ENCODE measurements around the gene YARS1. TPM values are rescaled to one million over a fixed set of nuclear protein-coding genes. Genes with fewer than 3 reads are reported as not detected.

The YARS1 gene
- total RNA-seq, 2 experiments from 2014 or later: 241 to 243 TPM

DNA sequence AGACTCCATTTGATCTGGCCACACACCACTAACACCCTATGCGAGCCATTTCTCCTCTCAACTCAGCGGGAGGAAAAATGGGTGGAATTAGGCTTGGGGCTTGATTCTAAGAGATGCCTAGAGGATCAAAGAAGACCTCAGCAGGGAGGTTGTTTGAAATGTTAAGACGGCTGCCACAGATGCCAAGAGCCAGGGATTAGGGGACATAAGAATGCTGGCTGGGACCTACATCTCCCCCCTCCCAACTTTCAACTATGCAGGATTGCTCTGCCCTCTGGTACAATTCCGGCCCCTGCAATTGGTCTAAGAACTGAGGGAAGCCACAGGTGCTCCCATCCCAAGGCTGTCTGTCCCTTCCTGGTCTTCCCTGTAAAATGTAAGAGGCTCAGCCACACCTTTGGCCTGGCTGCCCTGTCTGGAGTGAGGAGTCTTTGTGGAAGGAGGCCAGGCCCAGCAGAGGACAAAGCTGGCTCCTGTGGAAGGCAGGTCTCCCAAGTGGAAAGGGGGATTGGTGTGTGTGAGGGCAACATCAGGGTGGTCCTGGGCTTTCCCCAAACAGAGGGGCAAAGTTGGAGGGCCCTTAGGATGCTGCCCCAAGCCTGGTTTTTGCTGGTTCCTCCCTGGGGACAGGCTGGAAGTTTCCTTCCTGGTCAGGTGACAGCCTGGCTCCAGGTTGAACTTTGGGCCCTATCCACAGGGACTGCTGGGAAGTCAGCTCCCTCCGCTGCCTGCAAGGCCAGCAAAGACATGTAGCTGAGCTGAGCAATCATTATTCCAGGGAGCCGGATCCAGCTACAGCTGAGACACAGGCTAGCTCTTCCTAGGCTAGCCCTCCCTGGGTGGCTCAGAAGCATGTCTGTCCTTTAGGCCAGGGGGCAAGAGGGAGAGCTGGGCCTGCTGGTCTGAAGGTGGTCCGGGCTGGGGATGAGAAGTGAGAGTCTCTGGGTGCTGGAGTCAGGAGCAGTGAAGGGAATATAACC is 80.1 kb downstream of the YARS1 start:
- ChIA-PET CTCF (interaction anchor here (0.6 to 1.7 kb wide), 2 partner anchors 20 to 25 kb away, joined by 5 to 6 read pairs; no protein-coding TSS in a partner anchor), POLR2A (no interaction called here)

DNA sequence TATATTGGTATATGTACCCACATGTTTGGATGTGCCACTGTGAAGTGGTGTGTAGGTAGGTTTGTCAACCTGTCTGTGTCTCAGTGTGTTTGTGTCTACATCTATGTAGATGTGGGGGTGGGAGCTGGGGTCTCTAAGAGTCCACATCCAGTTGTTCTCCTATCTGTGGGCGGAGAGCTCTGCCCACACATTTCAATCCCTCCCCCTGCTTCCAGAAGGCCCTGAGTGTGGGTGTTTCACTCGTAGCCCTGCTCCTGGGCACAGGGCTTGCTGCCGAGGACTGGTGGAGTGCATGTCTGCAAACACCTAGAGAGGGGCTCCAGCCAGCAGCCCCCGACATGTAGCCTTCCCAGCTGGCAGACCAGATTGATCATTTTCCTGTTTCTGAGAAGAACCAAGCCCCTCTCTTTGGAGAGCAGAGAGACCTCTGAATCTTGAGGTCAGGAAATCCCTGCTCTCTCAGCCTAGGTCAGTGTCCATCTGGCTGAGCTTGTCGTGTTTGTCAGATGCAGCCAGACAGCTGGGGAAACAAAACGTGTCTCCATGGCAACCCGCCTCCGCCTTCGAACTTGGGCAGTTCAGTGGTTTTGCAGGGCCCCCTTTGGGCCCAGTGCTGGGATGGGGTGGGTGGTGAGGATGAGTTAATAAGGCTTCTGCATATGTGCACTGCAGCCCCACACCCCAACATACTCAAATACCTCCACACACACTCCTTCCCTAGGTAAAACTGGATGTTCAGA is 83.4 kb downstream of the YARS1 start:
- POLR2A ChIA-PET: no interaction called here
- CTCF ChIA-PET: no interaction called here

DNA sequence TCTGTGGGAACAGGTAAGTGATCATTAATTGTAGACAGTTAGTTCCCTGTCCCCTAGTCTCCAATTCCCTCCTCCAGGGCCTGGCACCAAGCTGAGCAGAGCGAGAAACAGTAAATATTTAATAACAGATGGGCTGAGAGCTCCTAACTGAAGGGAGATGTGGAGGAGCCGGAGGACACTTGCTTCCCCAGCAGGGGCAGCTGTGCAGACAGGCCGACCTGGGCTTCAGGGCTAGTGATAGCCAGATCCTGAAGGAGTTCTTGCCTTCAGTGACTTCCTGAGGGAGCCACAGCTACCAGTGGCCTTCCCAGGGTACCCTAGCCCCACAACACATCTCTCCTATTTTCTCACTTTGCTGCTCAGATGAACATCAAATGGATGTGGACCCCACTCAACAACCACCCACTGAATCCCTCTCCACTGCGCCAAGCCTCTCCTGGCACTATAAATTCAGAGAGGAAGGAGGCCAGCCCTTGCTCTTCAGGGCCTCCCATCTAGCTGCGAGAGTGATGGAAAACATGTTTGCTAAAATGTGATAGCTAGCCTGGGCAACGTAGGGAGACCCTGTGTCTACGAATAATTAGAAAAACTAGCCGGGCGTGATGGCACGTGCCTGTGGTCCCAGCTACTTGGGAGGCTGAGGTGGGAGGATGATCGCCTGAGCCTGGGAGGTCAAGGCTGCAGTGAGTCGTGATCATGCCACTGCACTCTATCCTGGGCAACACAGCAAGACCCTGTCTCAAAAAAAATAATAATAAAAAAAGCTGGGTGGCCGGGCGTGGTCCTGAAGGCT is 87.7 kb downstream of the YARS1 start:
- POLR2A ChIA-PET: no interaction called here

DNA sequence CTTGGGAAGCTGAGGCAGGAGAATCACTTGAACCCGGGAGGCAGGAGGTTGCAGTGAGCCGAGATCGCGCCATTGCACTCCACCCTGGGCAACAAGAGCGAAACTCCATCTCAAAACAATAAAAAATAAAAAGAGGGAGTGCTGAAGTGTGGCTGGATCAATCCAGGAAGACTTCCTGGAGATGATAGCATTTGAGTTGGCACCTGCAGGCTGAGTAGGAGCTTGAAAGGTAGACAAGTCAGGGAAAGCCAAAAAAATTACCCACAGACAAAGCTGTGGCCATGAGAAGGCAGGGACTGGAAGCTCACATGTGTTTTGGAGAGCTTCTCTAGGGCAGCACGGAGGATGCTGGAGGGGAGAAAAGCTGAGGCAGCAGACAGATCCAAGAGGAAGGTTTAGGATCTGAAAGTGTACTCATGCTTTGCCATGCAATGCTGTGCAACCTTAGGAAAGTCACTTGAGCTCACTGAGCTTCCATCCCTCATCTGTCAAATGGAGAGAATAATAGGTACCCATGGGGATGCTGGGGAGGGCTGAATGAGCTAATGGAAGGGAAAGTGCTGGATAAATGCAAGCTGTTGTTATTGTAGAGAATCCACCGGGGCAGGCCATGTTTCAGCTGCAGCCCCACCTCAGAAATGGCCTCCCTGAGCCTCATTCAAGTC is 88.6 kb downstream of the YARS1 start:
- POLR2A ChIA-PET: no interaction called here
- CTCF ChIA-PET: interaction anchor here (1.4 to 1.6 kb wide), 2 partner anchors 16 to 45 kb away, joined by 4 to 8 read pairs; no protein-coding TSS in a partner anchor

More for the DNA sequence above, 87.7 kb downstream of the YARS1 start:
- CTCF ChIA-PET: interaction anchor here (1.4 to 1.6 kb wide), 2 partner anchors 17 to 44 kb away, joined by 4 to 8 read pairs; no protein-coding TSS in a partner anchor

DNA sequence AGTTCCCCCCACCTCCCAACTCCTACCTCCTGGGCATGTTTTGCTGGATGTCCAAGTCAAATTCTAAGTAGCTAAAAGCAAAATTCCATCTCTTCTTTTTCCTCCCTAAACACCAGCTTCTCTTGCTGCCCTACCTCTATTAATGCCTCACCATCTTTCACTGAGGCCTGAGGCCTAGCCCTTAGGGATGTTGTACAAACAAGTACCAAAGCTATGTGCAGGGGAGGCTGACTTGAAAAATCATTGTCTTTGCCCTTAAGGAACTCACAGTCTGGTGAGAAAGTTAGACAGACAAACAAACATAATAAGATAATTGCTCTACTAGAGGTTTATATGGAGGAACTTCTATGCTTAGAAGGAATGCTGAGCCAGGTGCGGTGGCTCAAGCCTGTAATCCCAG is 89.3 kb downstream of the YARS1 start:
- CTCF ChIA-PET: no interaction called here
- POLR2A ChIA-PET: no interaction called here

- ChIA-PET POLR2A (no interaction called here), CTCF (interaction anchor here (0.7 to 1.5 kb wide), 2 partner anchors 13 to 47 kb away, joined by 3 to 4 read pairs; no protein-coding TSS in a partner anchor)
These were observed 91.6 kb downstream of the YARS1 start for GRCh38 chr1:32725615-32725982.

Other genes starting within 250 kb of the YARS1 start
- gene ZBTB8OS, start 166.8 kb downstream of the YARS1 start, total RNA-seq: 10 to 100 TPM; 76.9 to 83.7 TPM
- gene RBBP4, start 166.2 kb downstream of the YARS1 start, total RNA-seq: 100 to 1,000 TPM; 295 to 302 TPM
- gene SYNC, start 114.6 kb downstream of the YARS1 start, total RNA-seq: not detected
- gene S100PBP, start 295 bp upstream of the YARS1 start, total RNA-seq: 10 to 100 TPM; 34.8 to 35.6 TPM
- not detected for gene FNDC5, start 53.6 kb upstream of the YARS1 start, total RNA-seq
- gene HPCA, start 69.1 kb upstream of the YARS1 start, total RNA-seq: not detected
- 1 to 10 TPM; 3.0 to 3.2 TPM for gene TMEM54, start 84.0 kb upstream of the YARS1 start, total RNA-seq
- gene RNF19B, start 147.5 kb upstream of the YARS1 start, total RNA-seq: 10 to 100 TPM; 21.7 to 22.5 TPM
- gene AK2, start 219.5 kb upstream of the YARS1 start, total RNA-seq: 100 to 1,000 TPM; 384 TPM